Stimulated activated CD8-positive, alpha-beta memory T cell treated with anti-CD3 and anti-CD28 coated beads, Interleukin-2, amount 100 ng/mL, for 48 hours (primary cell): ENCODE results near the gene MMEL1.
"Not testable (repeated sequence)": the region's sequence is repeated elsewhere in the genome, so short reads cannot be mapped to it uniquely, and the experiment has no call there.

ENCODE experiments used
- DNase-seq, 2 donors: peaks; one replicate each; pipeline ENCODE4 v3.0.0-alpha.2; 2020; ENCODE audit warnings: low read depth in 2 of 2

MMEL1 gene

DNA sequence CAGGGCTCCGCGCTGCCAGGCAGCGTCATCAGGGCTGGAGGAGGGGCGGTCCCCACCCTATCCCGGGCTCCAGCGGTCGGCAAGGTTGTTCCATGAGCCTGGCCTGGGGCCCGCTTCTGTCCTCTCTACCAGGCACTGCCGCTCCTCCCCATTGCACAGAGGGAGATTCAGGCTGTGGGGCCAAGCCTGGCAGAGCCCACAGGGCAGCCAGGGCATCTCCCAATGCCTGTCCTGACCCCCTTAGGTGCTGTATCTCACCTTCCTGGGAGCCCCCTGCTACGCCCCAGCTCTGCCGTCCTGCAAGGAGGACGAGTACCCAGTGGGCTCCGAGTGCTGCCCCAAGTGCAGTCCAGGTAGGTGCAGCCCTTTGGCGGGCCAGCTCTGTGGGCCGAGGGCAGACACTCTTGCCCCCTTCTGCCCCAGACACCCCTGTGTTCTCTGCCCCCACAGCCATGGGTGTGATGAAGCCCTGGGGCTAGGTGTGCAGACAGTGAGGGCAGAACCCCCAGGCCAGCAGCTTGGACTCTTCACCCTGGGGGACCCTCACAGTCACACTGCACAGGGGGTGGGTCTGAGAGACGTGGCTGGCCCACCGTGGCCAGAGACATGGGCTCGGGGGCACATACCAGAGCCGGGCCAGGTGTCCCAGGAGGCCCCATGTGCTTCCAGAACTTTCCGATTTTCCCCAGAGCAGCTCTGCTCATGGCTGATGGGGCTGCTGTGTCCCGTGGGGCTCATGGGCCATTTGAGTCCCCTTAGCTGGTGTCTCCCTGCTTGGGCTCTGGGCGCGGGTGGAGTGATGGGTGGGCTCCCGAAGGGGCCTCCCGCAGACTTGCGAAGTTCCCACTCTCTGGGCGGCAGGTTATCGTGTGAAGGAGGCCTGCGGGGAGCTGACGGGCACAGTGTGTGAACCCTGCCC lies 75.1 kb downstream of the MMEL1 start:
- DNase-seq, result no peak

DNA sequence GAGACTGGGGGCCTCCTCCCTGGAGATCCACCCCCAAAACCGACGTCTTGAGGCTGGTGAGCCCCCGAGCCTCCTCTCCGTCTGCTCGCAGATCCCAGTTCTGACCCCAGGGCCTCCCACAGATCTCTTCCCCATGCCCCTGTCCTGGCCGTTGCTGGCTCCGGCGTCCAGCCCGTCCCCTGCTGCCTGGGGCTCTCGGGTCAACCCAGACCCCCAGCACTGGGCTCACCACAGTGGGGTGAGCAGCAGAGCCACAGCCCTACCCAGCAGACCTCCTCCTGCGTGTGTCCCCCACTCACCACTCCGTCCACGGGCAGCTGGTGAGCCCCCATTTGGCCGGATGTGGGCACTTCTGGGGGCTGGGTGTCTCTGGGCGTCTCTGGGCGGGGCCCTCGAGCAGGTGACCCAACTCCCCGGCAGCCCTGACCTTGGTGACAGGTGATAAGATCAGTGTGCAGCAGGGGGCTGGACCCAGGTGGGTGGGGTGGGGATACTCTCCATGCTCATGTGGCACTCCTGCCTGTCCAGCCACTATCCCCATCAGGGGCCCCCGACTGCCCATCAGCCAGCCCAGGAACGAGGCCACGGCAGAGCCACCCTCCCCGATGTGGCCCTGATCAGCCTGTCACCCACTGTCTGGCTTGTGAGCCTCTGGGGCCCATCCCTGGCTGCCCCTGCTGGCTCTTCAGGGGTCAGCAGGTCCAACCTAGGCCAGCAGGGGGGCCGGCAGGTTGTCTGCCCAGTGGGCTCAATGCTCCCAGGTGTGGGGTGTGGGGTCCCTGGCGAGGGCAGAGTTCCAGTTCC lies 75.9 kb downstream of the MMEL1 start:
- peak; percentile 31 to 45 for DNase-seq

DNA sequence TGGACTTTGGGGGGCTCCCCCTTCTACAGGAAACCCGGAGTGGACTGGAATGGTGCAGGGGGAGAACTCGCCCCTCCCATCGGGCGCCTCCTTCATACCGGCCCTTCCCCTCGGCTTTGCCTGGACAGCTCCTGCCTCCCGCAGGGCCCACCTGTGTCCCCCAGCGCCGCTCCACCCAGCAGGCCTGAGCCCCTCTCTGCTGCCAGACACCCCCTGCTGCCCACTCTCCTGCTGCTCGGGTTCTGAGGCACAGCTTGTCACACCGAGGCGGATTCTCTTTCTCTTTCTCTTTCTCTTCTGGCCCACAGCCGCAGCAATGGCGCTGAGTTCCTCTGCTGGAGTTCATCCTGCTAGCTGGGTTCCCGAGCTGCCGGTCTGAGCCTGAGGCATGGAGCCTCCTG lies 76.5 kb downstream of the MMEL1 start, which contains the start of gene TNFRSF14:
Gene TNFRSF14 (plus strand): TSS at position 95 of the 401 bp plus-strand sequence. CDS start 294 bp downstream, at position 389.
- DNase-seq, result peak; percentile 46 to 58

DNA sequence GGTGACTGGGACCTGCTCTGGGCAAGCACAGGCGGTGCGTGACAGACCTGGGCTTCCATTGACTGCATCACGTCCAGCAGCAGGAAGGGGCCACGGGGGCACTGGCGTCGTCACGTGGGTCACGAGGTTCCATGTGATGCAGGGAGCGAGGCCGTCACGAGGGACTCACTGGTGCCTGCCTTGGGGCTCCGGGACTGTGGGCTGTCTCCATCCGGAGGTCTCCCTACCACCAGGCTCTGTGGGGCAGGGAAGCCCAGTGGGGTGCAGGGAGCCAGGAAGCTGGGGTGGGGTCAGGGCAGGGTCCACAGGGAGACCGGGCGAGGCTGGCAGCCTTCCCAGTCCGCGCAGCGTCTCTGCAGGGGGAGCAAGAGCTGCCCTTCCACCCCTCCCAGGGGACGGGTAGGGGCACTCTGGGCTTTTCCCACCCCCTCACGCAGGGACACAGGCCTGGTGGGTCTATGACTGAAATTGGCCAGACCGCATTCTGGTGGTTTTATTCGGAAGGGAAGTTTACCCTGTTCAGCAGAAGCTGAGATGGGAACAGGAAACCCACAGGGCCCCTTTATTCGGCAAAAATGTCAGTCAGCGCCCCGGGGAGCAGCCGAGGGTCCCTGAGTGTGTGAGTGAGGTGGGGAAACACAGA lies 77.1 kb downstream of the MMEL1 start:
- DNase-seq, result peak; percentile 70 to 72

DNA sequence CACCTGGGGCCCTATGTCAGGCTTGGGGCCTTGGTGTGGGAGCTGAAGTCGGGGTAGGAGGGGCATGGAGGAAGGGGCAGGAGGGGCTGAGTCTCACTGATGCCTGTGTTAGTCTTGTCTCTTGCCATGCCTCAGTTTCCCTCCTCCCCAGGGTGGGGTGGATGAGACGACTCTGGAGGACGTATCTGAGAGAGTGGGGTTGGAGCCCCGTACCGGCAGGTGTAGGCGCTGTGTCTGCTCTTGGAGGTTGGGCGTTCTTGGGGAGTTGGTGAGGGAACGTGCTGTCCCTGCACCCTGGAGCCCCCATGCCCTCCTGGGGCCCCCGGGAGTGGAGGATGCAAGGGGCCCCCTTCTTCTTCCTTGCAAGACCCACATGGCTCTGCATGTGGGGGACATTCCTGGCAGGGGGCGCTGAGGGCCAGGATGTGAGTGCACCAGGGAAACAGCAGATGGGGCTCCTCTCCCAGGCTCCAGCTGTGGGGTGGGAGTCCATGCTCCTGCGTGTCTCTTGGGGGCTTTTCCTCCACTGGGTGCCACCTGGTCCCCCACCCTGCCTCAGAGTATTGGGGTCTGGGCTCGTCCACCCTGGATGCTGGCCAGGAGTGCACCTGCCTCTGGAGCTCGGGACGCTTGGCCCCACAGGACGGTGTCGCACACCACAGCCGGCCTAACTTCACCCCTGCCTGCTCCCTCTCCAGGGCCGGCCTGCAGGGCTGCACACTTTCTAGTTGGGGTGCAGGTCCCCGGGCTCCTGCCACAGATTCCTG lies 78.0 kb downstream of the MMEL1 start:
- DNase-seq, result peak; percentile 32 to 35

DNA sequence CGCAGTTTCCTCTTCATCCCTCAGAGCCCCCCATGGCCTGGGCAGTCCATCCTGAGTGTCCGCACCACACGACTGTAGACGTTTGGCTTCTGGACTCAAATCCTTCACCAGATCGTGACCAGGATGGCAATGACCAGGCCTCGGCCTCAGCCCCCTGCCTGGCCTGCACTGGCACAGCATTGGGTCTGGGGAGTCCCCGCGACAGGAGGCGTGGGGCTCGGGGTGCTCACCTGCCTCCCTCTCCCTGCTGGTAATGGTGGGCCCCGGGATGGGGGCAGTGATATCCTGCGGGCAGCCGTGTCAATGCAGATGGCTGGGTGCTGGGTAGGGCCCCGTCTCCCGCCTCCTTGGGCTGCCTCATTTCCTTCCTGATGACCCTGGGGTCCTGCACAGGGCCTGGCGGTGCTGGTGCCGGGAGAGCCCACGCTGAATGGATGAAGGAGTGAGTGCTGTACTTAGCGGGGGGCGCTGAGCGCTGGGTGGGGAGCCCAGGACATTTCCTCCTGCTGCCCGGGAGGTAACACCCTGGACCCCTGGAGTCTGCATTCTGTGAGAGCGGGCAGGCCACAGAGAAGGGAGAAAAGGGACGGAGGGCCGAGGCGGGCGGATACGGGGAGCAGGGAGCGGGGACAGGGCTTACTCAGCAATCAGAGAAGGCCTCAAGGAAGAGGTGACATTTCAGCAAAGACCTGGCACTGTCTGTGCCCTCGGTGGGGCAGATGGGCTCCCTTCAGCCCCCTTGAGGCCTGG lies 78.8 kb downstream of the MMEL1 start:
- DNase-seq, result no peak

DNA sequence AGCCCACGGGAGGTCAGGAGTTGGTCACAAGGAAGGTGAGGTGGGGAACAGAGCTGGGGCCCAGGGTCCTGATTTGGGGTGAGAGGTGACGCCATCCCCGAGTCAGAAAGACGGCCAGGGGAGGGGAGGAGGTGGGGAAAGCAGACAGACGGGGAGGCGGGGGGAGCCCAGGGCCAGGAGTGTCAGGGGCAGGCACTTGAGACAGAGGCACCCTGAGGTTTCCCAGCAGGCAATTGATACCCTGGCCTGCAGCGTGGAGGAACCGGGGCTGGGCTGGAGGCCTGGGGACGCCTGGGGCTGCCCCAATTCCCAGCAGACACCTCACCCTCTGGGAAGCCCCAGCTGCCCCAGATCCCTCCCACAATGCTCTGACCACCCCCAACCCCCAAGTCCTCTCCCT lies 79.7 kb downstream of the MMEL1 start:
- not testable (repeated sequence) for DNase-seq

DNA sequence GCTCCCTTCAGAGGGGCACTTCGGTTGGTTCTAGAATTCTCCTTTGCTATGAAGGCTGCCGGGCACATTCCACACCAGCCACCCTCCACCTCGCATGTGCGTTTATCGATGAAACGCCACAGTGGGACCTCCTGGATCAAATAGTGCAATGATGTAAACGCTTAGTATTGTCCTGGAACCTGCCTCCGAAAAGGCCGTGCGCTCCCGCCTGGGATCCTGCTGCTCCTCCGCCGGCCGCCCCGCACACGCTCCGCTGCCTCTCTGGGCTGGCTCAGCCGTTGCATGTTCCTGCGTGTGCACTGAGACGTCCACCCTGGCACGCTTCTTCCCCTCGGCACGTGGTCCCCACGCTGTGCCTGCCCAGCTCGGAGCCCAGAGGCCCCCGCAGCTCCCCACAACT lies 80.6 kb downstream of the MMEL1 start:
- no peak for DNase-seq

DNA sequence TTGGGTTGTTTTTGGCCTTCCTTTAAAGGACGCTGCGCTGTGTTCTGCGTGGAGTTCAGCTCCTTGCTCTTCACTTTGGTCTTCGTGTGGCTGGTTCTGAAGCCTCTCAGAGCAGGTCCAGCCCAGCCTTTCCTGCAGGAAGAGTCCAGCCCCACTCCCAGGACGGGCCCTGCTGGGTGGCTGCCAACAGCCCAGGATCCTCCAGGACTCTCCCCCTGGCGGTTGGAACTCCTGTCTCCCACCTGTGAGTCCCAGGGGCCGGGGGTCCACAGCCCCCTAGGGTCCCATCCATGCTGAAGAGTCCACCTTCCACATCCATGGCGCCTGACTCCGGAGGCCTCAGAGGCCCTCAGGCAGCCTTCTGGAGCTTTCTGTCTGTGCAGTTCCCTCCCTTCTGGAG lies 81.3 kb downstream of the MMEL1 start:
- DNase-seq, result not testable (repeated sequence)

DNA sequence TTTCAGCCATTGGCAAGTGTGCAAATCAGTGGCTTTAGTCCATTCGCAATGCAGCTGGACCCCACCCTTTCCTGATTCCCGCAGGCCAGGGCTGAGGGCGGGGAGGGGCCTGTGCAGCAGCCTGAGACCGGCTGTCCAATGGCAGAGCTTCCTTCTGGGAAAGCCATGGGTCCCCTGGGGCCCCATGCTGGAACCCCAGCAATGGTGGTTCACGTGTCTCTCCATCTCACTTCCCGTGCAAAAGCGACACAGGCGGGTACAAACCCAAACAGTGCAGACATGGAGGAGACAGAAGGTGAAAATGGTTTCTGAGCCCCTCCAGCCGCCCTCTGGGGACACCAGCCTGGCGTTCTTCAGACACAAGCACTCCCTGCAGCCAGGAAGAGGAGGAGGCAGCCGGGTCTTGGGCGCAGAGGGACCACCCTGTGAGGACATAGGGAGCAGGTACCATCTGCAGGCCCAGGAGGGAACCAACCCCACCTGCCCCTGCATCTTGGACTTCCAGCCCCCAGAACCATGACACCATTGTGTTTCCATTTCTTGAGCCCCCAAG lies 82.4 kb downstream of the MMEL1 start:
- not testable (repeated sequence) for DNase-seq

DNA sequence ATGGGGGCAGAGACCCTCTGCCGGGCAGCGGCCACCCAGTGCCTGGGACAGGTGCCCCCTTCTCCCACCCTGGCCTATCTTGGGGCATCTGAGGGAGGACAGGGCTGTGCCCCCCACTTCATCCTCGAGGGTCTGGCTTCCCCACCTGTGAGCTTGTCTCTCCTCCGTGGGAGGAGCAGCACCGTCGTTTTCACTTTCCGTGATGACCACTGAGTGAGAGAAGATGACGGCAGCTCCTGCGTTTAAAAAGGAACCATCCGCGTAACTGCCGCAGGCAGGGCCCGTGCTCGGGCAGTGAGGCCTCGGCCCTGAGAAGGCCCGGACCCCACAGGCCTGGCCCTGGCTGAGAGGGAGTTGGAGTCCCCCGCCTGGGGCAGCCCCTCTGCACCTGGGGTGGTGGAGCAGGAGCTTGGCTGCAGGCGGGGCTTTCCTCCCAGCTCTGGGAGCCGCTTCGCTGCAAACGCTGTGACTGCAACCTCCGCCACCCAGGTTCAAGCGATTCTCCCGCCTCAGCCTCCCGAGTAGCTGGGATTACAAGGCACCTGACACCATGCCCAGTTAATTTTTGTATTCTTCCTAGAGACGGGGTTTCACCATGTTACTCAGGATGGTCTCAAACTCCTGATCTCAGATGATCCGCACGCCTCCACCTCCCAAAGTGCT lies 83.3 kb downstream of the MMEL1 start:
- DNase-seq, result not testable (repeated sequence)

DNA sequence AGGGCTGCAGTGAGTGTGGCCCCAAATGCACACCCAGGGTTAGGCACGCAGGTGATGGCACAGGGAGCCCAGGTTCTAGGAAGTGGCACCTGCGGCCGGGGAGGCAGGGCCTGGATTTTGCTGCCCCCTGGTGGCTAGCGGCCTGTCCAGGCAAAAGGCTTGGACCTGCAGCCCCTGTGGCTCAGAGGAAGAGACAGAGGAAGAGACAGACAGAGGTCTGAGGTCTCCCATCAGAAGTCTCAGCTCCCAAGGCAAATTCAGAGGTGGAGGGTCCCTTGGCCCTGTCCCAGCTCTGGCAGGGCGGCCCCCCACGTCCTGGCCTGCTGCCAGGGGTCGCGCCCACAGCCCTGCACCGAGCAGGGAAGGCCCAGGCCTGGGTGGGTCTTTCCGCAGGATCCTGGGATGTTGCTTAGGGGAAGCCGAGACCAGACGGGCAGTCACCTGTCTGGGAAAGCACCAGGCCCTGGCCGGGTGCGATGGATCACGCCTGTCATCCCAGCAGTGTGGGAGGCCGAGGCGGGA lies 84.7 kb downstream of the MMEL1 start:
- peak; percentile 80 to 83 for DNase-seq

DNA sequence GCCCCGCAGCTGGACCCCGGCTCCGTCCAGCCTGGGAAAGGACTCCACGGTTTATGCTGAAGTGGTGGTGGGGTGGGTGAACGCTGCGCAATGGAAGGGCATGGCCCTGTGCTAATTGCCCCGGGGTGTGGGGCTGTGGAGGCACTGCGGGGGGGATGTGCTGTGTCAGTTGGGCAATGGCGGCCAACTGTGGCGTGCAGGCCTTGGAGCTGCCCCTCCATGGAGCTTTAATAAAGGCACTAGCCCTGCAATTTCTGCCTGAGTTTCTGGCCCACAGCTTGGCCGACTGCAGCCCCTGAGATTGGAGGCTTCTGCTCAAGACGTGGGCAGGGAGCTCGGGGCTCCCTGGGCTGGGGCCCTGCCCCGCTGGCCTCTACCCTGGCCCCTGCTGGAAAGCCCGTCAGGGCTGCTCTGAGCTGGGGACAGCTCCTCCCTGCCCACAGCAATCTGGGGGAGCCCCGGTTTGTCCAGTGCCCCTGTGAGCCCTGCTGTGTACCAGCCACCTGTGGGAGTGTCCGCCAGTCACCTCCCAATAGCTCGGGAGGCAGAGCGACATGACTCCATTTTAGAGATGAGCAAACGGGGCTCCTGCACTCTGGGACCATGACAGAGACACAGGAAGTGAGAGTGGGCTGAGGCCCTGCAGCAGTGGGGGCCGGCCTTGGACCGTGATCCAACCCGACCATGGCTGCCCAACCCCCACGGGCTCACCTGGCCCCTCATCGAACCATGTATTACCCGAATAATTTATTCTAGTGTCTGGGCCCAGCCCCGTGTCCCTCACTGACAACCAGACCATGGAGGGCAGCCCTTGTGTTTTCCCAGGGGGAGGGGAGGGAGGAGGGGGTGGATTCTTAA lies 85.4 kb downstream of the MMEL1 start:
- DNase-seq, result peak in 1 of 2 donors; percentile 49

DNA sequence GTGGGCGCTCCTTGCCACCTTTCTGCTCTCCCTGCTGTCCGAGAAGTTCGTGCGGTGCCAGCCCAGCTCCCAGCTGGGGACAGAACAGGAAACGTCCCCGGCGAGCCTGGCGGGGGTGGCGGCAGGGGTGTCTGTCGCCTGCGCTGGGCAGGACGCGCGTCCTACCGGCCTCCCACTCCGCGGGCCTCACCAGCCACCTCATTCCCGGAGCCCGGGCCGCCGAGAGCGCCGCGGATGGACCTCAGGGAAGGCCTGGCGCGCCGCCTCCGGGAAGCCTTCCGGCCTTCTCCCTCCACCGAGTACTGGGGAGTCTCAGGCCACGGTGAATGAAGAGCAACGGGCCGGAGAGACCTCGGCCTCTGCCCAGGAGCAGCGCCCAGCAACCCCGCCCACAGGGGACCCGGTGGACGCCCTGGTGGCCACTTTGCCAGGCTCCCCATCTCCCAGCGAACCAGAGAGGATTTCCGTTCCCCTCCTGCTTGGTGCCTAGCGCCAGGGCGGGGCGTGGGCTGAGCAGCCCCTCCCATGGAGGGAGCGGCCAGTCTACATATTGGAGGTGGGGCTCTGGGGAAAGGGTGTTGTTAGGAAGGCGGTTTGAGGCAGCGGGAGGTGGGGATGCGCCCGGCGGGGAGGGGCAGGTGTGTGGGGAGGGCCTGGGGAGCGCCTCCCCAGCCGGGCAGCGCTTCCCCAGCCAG lies 86.2 kb downstream of the MMEL1 start:
- peak; percentile 67 to 83 for DNase-seq

DNA sequence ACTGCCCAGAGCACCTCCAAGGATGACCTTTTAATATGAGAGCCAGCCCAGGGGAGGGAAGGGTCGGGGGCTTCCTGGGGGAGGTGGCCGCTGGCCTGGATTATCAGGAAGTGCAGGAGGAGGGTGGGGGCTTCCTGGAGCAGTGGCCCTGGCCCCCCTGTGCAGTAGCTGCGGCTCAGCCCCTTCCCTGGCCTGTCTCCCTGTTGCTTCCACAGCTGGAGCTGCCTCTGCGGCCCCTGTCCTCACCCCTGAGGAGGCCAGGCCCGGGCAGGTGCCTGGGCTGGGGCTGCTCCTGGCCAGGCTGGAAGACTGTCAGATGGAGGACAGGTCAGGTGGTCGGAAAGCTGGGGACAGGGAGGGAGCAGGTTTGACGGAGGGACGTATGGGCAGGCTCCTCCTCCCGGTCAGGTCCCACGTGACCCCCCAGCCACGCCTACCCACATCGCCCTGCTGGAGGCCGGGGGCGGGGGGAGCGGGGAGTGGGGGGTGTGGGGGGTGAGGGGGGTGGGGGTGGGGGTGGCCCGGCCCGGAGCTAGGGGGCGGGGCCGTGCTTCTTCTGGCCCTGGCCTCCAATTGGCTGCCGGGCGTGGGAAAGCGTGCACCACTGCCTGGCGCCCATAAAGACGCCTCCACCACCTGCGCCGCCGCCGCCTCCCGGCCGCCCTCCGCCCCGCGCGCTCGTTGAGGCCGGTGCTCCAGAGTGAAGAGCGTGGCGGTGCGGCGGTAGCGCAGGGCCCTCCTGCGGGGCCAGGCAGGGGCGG lies 86.9 kb downstream of the MMEL1 start:
- peak; percentile 80 to 82 for DNase-seq

DNA sequence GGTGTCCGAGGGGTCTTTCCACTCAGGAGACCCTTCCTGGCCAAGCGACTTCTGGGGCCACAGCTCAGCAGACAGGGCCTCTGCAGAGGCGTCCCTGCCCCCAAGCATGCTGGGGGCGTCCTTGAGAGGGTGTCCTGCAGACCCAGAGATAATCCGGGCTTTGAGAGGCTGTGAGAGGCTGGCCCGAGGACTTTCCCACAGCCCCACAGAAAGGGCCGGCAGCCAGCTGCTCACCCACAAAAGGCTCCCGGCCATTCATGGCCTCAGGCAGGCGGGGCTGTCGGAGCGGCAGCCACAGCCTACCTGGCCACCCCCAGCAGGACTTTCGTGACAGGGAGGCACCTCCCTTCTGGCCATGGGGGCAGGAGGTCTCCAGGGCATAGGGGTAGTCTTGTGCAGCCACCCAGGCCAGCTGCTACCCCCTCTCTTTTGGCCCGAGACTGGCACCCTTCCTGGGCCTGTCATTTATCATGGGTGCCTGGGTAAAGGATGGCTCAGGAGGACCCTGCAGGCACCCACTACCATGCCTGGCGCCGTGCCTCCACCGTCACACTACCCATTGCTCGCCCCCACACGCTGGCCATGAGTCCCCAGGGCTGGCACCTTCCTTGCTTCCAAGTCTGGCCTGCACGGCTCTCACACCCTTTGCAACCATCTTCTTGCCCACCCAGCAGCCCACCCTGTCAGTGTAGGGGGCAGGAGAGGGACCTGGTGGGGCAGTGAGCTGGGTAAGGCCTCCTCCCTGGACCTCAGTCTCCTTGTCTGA lies 87.8 kb downstream of the MMEL1 start:
- DNase-seq, result no peak
